ENCODE results near the gene STAU1.

Gene STAU1

GRCh38 chr20:49161428-49162152 is 26.5 kb downstream of the STAU1 start:
- Histone ChIP-seq H3K4me1 (ENCODE audit: low read depth, poor library complexity, severe bottlenecking) (peaks cover 8% of the 10 kb centered on the region), H3K27ac (no peak overlapping the region), H3K9ac (no peak overlapping the region), H2AFZ (ENCODE audit: low read depth) (no peak overlapping the region), H4K20me1 (ENCODE audit: insufficient read depth) (no peaks in the 10 kb centered on the region), H3K4me3 (IDR thresholded peaks at IDR 0.05; ENCODE audit: insufficient read depth, low read depth, low read length) (no peak overlapping the region), H3K36me3 (ENCODE audit: insufficient read depth) (no peaks in the 10 kb centered on the region), H3K79me2 (ENCODE audit: insufficient read depth, low read depth) (peaks cover 3% of the 10 kb centered on the region; the same call in 1 of the 2 replicates), H3K4me2 (no peak overlapping the region), H3K27me3 (ENCODE audit: insufficient read depth, low read depth) (no peaks in the 10 kb centered on the region)
- TF ChIP-seq, protein P1, sequence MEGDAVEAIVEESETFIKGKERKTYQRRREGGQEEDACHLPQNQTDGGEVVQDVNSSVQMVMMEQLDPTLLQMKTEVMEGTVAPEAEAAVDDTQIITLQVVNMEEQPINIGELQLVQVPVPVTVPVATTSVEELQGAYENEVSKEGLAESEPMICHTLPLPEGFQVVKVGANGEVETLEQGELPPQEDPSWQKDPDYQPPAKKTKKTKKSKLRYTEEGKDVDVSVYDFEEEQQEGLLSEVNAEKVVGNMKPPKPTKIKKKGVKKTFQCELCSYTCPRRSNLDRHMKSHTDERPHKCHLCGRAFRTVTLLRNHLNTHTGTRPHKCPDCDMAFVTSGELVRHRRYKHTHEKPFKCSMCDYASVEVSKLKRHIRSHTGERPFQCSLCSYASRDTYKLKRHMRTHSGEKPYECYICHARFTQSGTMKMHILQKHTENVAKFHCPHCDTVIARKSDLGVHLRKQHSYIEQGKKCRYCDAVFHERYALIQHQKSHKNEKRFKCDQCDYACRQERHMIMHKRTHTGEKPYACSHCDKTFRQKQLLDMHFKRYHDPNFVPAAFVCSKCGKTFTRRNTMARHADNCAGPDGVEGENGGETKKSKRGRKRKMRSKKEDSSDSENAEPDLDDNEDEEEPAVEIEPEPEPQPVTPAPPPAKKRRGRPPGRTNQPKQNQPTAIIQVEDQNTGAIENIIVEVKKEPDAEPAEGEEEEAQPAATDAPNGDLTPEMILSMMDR (conservative IDR thresholded peaks at IDR 0.05; ENCODE audit: low read depth, low read length) = no peak

GRCh38 chr20:49160057-49160929 is 27.8 kb downstream of the STAU1 start:
- H3K9ac ChIP-seq = no peak overlapping the region
- TF ChIP-seq, protein P1 (conservative IDR thresholded peaks at IDR 0.05; ENCODE audit: low read depth, low read length) = no peak
- H3K4me3 ChIP-seq (IDR thresholded peaks at IDR 0.05; ENCODE audit: insufficient read depth, low read depth, low read length) = no peak overlapping the region
- H2AFZ ChIP-seq (ENCODE audit: low read depth) = no peak overlapping the region
- H3K27me3 ChIP-seq (ENCODE audit: insufficient read depth, low read depth) = no peaks in the 10 kb centered on the region
- H3K36me3 ChIP-seq (ENCODE audit: insufficient read depth) = no peaks in the 10 kb centered on the region
- no peak overlapping the region for H3K27ac ChIP-seq
- H3K4me1 ChIP-seq (ENCODE audit: low read depth, poor library complexity, severe bottlenecking) = no peaks in the 10 kb centered on the region
- H3K79me2 ChIP-seq (ENCODE audit: insufficient read depth, low read depth) = peaks cover 3% of the 10 kb centered on the region; the same call in 1 of the 2 replicates
- no peaks in the 10 kb centered on the region for H4K20me1 ChIP-seq (ENCODE audit: insufficient read depth)
- H3K4me2 ChIP-seq = no peak overlapping the region

DNA sequence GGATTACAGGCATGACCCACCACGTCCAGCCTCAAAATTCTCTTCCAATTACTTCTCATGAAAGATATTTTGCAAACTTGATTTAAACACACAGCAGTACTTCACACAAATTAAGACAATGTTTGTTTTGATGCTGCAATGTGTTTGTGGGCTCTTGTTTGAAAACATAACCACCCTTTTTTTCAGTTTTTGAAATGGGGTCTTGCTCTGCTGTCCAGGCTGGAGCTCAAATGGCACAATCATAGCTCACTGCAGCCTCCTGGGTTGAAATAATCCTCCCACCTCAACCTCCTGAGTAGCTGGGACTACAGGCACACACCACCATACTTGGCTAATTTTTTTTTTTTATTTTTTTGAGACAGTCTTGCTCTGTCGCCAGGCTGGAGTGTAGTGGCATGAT is 31.0 kb downstream of the STAU1 start:
- no peak overlapping the region for H3K4me2 ChIP-seq
- H3K27ac ChIP-seq = no peak overlapping the region
- H3K4me1 ChIP-seq (ENCODE audit: low read depth, poor library complexity, severe bottlenecking) = no peaks in the 10 kb centered on the region
- peaks cover 3% of the 10 kb centered on the region; the same call in 1 of the 2 replicates for H3K79me2 ChIP-seq (ENCODE audit: insufficient read depth, low read depth)
- no peak overlapping the region for H3K9ac ChIP-seq
- H3K27me3 ChIP-seq (ENCODE audit: insufficient read depth, low read depth) = no peaks in the 10 kb centered on the region
- TF ChIP-seq, protein P1 (conservative IDR thresholded peaks at IDR 0.05; ENCODE audit: low read depth, low read length) = no peak
- no peaks in the 10 kb centered on the region for H3K36me3 ChIP-seq (ENCODE audit: insufficient read depth)
- no peak overlapping the region for H2AFZ ChIP-seq (ENCODE audit: low read depth)
- H3K4me3 ChIP-seq (IDR thresholded peaks at IDR 0.05; ENCODE audit: insufficient read depth, low read depth, low read length) = no peak overlapping the region
- H4K20me1 ChIP-seq (ENCODE audit: insufficient read depth) = no peaks in the 10 kb centered on the region

GRCh38 chr20:49156481-49156880 is 31.7 kb downstream of the STAU1 start:
- peaks cover 2% of the 10 kb centered on the region; the same call in 1 of the 2 replicates for H3K36me3 ChIP-seq (ENCODE audit: insufficient read depth)
- no peaks in the 10 kb centered on the region for H3K4me1 ChIP-seq (ENCODE audit: low read depth, poor library complexity, severe bottlenecking)
- H3K27me3 ChIP-seq (ENCODE audit: insufficient read depth, low read depth) = no peaks in the 10 kb centered on the region
- H4K20me1 ChIP-seq (ENCODE audit: insufficient read depth) = no peaks in the 10 kb centered on the region
- no peak overlapping the region for H3K4me2 ChIP-seq
- H3K27ac ChIP-seq = no peak overlapping the region
- TF ChIP-seq, protein P1 (conservative IDR thresholded peaks at IDR 0.05; ENCODE audit: low read depth, low read length) = no peak
- no peak overlapping the region for H3K4me3 ChIP-seq (IDR thresholded peaks at IDR 0.05; ENCODE audit: insufficient read depth, low read depth, low read length)
- H3K79me2 ChIP-seq (ENCODE audit: insufficient read depth, low read depth) = peaks cover 3% of the 10 kb centered on the region; the same call in 1 of the 2 replicates
- no peak overlapping the region for H3K9ac ChIP-seq
- H2AFZ ChIP-seq (ENCODE audit: low read depth) = no peak overlapping the region
